Activated CD4-positive, alpha-beta T cell treated with anti-CD3 and anti-CD28 coated beads, Interleukin-2, amount 50 U/mL, for 4 hours (primary cell): ENCODE measurements around the gene IL1RAPL2.
"Not testable (repeated sequence)": the region's sequence is repeated elsewhere in the genome, so short reads cannot be mapped to it uniquely, and the experiment has no call there.

ENCODE experiments used
- DNase-seq, 2 experiments: peaks; one replicate each; pipeline ENCODE4 v3.0.0-alpha.2; 2020

IL1RAPL2 gene

GRCh38 chrX:104565791-104566680 lies at the start of gene IL1RAPL2:
TSS of gene IL1RAPL2 (plus strand) at chrX:104566199.
- DNase-seq = no peak

- DNase-seq = no peak
Observed at GRCh38 chrX:104522386-104522785, 43.6 kb upstream of the IL1RAPL2 start.

DNA sequence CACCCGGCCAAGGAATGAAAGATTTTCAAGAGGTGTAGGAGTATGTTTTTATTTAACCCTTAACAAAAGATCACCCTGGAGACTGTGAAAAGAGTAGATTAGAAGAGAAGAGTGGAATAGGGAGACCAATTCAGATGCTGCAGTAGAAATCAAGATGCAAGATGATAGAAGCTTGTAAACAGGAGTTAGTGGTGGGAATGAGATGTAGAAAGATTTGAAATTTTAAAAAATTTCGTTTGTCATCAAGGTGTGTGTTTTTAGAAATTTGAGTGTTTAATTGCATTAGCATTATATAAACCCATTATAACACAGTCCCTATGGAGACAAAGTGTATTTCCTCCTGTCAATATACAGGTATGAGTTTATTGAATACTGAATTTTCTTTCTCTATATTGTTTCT lies 42.1 kb upstream of the IL1RAPL2 start:
- DNase-seq = no peak

GRCh38 chrX:104539081-104539480 lies 26.9 kb upstream of the IL1RAPL2 start:
- no peak for DNase-seq

- not testable (repeated sequence) for DNase-seq
Observed at GRCh38 chrX:104542447-104542846, 23.6 kb upstream of the IL1RAPL2 start.

DNA sequence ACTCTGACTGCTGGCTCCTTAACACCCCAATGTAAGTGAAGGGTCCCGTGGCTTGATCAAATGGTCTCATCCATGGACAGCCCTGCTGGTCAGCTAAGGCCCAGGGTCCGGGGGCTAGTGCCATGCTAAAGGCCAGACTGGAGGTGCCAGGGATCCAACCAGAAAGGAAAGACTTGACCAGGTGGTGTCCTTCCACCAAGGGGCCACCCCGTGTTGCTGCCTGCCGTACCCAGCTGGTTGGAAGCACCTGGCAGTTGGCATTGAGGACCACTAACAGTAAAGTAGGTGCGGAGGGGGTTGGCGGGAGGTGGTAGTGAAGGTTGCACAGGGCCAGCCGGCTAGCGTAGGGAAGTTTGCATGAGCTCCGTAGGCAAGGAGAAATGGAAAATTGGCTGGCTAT lies 1.7 kb upstream of the IL1RAPL2 start:
- no peak for DNase-seq

DNA sequence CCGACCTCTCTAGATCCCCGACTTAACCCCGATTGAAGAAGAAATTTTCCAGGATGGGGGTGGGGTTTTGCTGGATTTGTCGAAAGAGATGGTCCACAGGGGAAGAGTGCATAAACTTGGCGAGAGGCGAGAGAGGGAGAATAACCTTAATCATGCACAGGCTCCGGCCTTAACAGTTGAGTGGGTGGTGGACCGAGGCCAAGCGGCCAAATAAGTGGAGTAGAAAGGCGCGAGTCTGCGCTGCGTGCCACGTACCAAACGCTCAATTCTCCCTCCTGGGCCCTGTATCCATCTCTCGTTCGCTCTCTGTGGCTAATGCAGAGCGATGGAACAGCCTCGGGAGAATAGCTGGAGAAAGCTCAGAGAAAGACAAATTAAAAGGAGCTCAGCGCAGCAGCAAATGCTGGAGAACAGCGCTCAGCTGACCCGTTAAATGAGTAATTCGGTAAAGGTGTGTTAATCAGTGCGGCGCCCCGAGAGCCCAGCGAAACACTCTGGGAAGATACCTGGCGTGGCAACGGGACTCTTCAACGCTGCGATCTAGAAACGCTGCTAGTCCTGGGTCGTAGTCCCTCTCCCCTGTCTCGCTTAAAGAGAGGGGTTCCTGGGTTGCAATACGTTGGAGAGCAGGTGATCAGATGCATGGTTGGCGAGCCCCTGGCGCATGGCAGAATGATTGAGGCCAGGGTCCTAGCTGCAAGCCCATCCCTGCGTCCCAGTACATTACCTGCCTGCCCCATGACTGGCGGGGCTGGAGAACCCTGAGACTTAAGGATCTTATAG lies 887 bp upstream of the IL1RAPL2 start:
- no peak for DNase-seq

DNA sequence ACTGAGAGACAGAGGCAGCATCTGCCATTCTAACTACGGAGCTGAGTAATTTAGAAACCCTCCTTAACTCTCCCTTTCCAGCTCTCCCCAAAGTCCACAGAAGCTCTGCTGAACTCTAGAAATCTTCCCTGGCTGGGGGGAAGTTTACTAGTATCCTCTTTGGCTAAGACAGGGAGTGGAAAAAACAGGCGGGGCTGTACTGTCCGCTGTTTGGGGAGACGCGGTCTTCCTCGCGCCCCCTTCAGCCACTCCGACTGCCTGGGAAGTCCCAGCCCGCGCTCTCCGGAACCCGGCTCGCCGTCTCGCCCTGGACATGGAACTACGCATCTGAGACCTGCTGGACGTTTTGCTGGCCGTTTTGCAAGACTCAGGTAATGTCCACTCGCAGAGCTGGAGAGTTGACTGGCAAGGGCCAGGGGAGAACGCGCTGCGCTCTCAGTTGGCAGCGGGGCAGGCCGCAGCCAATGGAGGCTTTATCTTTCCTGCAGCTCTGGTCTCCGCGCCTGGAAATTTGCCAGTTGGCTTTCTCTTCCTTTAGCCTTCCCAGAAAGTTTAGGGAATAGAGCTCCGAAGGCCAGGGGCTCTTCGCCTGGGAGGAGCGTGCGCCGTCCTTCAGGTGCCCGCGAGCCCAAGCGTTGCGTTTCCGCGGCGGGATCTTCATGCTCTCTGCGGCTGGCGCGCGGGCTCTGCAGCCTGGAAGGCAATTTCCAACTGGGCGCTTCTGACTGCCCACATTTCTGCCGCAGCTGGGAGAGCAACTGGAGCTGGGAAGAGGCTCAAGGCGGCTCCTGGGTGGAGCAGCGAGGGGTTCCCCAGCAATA lies 892 bp downstream of the IL1RAPL2 start:
- DNase-seq = no peak

DNA sequence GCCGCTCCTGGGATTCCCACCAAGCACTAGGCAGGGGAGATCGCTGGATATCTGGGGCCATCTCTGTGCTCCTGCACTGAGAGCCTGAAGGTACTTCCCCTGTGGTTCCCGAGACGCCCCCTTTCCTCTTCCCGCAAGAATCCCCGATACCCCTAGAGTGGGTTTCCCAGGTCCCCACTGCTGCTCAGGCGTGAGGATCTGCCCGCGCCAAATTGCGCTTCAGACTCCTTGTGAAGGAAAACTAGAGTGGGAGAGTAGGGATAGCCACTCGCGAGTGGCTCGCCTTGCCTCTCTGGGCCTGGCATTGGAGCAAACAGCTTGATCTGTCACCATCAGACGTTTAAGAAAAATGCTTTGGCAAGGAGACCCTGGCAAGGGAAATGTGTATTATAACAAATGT lies 1.5 kb downstream of the IL1RAPL2 start:
- no peak for DNase-seq

GRCh38 chrX:104568304-104568915 lies 2.4 kb downstream of the IL1RAPL2 start:
- no peak for DNase-seq

GRCh38 chrX:104618106-104618895 lies 52.3 kb downstream of the IL1RAPL2 start:
- no peak for DNase-seq

GRCh38 chrX:104621781-104622180 lies 55.8 kb downstream of the IL1RAPL2 start:
- DNase-seq = no peak

- DNase-seq = no peak
Observed at GRCh38 chrX:104641176-104641575, 75.2 kb downstream of the IL1RAPL2 start.

- no peak for DNase-seq
Observed at GRCh38 chrX:104647084-104647483, 81.1 kb downstream of the IL1RAPL2 start.

DNA sequence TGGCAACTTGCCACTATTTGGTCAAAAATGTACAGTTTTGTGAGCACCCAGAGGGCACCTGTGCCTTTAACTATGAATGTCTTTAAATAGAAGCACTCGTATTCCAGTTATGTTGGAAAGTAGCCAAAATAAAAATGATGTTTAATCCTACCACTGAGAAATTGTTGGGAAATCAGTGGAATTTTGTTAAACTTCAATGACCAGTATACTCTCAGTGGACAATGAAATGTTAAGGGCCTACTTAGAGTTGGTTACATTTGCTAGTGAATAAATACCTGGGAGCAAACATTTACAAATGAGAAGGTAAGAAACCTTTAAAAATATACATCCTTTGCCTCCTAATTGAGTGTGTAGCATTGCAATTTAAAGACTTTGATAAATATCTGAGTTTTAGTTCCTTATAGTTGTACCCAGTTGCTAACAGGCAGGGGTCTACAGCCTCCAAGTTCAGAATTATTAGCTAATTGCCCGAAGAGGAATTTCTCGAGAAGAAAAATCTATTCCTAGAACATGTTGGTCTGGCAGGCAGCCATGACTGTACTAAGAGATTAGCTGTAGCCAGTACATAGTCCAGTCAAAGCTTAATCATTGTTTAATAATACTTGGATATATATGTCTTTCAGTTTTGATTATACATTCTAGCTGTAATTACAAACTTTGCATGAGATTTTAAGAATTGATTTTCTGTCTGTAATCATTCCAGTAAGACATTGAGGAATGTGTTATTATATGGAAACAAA lies 93.2 kb downstream of the IL1RAPL2 start:
- DNase-seq = no peak

GRCh38 chrX:104660092-104660491 lies 94.1 kb downstream of the IL1RAPL2 start:
- no peak for DNase-seq

GRCh38 chrX:104662694-104663093 lies 96.7 kb downstream of the IL1RAPL2 start:
- DNase-seq = no peak

DNA sequence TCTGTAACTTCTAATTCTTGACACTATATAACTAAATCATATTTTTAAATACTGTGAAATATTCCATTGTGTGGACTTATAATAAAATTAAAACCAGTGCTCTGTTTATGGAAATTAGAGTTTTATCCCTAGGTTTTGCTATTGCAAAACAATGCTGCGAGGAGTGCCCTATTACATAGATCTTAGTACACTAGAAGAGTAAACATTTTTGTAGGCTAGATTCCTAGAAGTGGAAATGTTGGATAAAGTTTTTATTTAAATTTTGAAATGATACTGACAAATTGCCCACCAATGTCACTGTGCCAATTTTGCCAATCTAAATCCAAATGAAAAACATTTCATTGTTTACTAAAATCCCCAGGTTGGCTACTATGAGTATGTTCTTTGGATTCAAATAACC lies 99.7 kb downstream of the IL1RAPL2 start:
- no peak for DNase-seq

- no peak for DNase-seq
Observed at GRCh38 chrX:104668550-104668949, 102.6 kb downstream of the IL1RAPL2 start.

GRCh38 chrX:104669063-104669462 lies 103.1 kb downstream of the IL1RAPL2 start:
- no peak for DNase-seq

DNA sequence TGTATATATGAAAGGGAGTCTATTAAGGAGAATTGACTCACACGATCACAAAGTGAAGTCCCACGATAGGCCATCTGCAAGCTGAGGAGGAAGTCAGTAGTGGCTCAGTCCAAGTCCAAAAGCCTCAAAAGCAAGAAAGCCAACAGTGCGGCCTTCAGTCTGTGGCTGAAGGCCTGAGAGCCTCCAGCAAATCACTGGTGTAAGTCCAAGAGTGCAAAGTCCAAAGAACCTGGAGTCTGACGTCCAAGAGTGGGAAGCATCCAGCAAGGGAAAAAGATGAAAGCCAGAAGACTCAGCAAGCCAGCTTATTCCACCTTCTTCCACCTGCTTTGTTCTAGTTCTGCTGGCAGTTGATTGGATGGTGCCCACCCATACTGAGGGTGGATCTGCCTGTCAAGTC lies 104.1 kb downstream of the IL1RAPL2 start:
- DNase-seq = no peak
